WI38 (cell line): ENCODE results near the gene FAM83C.

Source experiments
- H3K4me3 ChIP-seq: 2 replicates; pipeline ENCODE4 v1.5.1; 2011; ENCODE audit warnings: low read depth, mild to moderate bottlenecking, control low read depth, low read length
- TF ChIP-seq, protein P1 (sequence below): IDR thresholded peaks from 2 replicates; pipeline ENCODE4 v1.5.1; 2012; ENCODE audit warnings: low read depth, mild to moderate bottlenecking, control low read depth, low read length

FAM83C gene

DNA sequence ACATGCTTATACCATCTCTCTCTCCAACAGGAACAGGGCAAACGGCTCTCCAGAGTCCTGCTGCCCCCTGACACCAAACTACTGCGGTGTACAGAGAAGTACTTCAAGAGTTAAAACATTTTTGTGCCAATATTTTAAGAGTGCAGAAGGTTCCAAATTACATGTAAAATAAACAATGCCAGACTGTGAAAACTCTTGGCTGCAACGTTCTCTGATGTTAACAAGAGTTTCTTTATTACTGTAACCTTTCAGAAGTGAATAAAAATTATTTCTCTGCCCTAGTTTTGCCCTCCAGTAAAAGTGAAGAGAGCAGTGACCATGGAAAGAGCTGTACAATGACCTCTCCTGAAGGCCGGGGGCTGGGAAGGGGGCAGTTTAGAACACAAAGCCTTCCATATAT, 41.4 kb upstream of the FAM83C start:
- TF ChIP-seq, protein P1, sequence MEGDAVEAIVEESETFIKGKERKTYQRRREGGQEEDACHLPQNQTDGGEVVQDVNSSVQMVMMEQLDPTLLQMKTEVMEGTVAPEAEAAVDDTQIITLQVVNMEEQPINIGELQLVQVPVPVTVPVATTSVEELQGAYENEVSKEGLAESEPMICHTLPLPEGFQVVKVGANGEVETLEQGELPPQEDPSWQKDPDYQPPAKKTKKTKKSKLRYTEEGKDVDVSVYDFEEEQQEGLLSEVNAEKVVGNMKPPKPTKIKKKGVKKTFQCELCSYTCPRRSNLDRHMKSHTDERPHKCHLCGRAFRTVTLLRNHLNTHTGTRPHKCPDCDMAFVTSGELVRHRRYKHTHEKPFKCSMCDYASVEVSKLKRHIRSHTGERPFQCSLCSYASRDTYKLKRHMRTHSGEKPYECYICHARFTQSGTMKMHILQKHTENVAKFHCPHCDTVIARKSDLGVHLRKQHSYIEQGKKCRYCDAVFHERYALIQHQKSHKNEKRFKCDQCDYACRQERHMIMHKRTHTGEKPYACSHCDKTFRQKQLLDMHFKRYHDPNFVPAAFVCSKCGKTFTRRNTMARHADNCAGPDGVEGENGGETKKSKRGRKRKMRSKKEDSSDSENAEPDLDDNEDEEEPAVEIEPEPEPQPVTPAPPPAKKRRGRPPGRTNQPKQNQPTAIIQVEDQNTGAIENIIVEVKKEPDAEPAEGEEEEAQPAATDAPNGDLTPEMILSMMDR: no peak
- H3K4me3 ChIP-seq: no peak overlapping the region

- TF ChIP-seq, protein P1: no peak
- H3K4me3 ChIP-seq: no peak overlapping the region
Observed at GRCh38 chr20:35332540-35333200, 40.4 kb upstream of the FAM83C start.

DNA sequence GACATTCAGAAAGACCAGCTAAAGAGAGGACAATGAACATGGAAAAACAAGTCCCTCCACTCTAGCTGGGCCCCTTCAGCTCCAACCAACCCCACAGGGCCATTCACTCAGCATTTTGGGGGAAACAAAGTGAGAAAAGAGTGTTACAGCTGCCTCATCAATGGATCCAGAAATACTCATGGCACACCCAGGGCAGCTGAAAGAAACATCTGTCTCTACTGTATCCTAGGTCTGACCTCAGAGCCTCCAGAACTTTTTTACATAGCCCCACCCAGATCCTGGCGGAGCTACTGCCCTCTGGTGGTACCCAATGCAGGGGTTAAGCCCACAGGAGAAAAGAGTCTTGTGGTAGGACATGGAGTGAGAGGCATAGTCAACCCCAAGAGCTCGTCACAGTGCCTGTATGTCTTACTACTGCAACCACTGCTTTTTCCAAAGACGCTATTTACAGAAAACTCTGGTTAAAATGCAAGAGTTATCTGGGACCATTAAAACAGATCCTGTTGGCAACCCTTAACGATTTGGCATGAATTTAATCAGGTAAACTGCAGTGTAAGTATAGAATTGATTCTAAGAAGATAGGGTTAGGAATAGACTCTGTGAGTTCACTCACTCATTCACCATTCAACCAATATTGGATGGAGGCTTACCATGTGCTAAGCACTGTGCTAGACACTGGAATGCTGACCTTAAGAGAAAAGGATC, 37.4 kb upstream of the FAM83C start:
- TF ChIP-seq, protein P1: peak; percentile 64
- no peak overlapping the region for H3K4me3 ChIP-seq

DNA sequence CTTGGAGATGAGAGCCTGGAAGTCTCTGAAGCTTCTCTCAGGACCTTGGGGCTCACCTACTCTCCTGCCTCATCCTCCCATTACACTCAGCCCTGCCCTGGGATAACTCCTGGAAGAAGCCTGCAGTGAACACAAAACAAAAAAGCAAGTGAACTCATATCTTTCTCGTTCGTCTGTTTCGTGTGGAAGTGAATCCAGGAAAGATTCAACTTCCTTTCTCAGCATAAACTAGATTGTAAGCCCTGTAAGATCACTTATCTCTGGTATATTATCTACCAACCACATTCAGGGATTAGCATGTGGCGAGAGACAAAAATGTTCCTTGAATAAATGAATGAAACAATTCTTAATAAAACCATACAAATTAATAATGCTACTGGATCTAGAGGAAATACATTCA, 36.5 kb upstream of the FAM83C start:
- H3K4me3 ChIP-seq: no peak overlapping the region
- TF ChIP-seq, protein P1: no peak

DNA sequence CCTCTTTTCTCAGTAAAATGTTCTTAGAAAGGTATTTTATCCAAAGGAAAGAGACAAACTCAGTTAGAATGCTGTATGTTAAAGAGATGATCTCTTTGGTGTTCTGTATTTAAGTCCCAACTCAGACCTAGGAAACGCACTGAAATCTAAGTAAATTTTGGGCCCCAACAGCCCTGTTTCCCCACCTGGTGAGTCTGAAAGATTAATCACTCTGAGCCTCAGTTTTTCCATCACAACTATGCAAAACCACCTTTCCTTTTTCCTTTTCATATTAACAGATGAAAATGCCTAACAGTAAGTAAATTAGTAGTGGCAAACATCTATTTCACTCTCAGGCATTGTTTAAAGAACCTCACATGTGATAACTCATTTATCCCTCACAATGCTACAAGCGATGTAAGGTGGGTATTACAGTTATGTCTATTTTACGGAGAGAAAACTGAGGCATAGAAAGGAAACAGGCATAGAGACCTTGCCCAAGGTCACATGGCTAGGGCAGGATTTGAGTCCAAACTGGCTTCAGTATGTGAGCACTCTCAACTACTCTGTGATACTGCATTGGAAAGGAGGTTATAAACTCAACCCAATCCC, 36.0 kb upstream of the FAM83C start:
- TF ChIP-seq, protein P1: no peak
- H3K4me3 ChIP-seq: no peak overlapping the region

DNA sequence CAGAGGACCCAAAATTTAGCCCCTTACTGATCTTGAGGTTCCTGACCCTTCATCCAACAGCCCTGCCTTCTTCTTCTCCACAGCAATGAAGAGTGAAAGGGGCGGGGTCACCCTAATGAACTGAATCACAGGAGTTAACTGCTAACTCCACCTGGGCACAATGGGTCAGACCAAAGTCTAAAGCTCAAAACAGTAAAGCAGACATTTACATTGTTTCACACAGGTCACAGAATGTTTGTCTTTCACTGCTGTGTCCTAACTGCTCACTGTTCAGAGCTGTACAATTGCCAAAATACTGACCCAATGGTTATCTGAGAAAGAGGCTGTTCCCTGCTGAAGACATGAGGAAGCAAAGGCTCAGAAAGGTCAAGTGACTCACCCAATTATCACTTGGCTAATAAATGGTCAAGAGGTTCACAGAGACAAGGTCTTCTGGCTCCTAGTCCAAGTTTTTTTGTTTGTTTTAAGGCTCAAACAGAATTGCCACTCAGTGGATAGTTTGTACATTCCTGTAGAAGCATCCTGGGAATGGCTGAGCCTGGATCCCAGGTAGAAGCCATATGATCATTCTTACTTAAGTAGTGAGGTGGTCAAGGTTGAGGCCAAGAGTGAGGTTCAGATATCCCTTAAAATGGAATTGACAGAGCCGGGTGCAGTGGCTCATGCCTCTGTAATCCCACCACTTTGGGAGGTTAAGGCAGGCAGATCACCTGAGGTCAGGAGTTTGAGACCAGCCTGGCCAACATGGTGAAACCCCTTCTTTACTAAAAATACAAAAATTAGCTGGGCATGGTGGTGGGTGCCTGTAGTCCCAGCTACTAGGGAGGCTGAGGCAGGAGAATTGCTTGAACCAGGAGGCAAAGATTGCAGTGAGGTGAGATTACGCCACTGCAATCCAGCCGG, 35.1 kb upstream of the FAM83C start:
- TF ChIP-seq, protein P1: no peak

GRCh38 chr20:35326740-35327073, 34.5 kb upstream of the FAM83C start:
- TF ChIP-seq, protein P1: no peak
- no peak overlapping the region for H3K4me3 ChIP-seq

More for the DNA sequence above, 35.1 kb upstream of the FAM83C start:
- no peak overlapping the region for H3K4me3 ChIP-seq
